Large intestine (tissue), 3 donors: ENCODE data around the gene CUX1. TPM values are rescaled to one million over a fixed set of nuclear protein-coding genes. Genes with fewer than 3 reads are reported as not detected.

Experiments
- DNase-seq, 2 donors: peaks; one replicate each; pipeline versions ENCODE4 v3.0.0 to v3.0.0-alpha.2; 2013
- H3K27ac ChIP-seq: one replicate; pipeline ENCODE4 v1.5.1; 2013; ENCODE audit warnings: low read length
- H3K27me3 ChIP-seq: 2 replicates; pipeline ENCODE4 v1.6.1; 2013; ENCODE audit warnings: low read length; ENCODE audit not compliant: control insufficient read depth, insufficient read depth
- H3K36me3 ChIP-seq: 2 replicates; pipeline ENCODE4 v1.6.1; 2013; ENCODE audit warnings: low read length; ENCODE audit not compliant: control insufficient read depth, insufficient read depth
- H3K4me1 ChIP-seq: one replicate; pipeline ENCODE4 v1.6.1; 2013; ENCODE audit warnings: low read length; ENCODE audit not compliant: control insufficient read depth, insufficient read depth
- H3K4me3 ChIP-seq: one replicate; pipeline ENCODE4 v1.5.1; 2013; ENCODE audit warnings: low read length
- H3K9me3 ChIP-seq: one replicate; pipeline ENCODE4 v1.6.1; 2013; ENCODE audit warnings: mild to moderate bottlenecking, low read depth, low read length, moderate library complexity; ENCODE audit not compliant: control insufficient read depth
- WGBS: methylation state at CpG from one replicate; pipeline ENCODE4 v1.1.5; 2013; ENCODE audit warnings: low lambda C conversion rate; ENCODE audit not compliant: insufficient coverage; 5-methylcytosine and 5-hydroxymethylcytosine counted together
- polyA plus RNA-seq: library from polyadenylated mRNA; unstranded; fragments of 120-200 nt; gene quantifications from one replicate; pipeline ENCODE4 v1.2.1, GENCODE V29; 2013

The CUX1 gene
- polyA plus RNA-seq, 1 donor, result 72.9 TPM

DNA sequence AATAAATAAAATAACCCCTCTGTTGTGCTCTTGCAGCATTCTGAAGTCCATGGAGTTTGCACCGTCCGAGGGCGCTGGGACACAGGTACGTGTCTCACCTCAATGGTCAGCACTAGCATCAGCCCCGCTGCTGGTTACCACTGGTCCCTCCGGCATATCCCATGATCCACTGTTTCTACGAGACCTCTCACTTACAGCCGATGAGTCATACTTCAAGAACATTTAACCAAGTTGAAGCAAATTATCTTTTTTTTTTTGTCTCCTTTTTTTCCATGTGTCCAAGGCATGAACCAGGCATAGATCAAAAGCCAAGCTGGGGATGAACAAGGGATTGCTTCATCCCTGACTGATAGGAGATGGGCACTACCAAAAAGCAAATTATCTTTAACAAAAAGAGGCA lies 376.4 kb downstream of the CUX1 start:
- H3K9me3 ChIP-seq, result peaks cover 3% of the 10 kb centered on the region
- H3K27ac ChIP-seq, result no peak overlapping the region
- H3K36me3 ChIP-seq, result peaks cover 90% of the 10 kb centered on the region
- H3K27me3 ChIP-seq, result no peaks in the 10 kb centered on the region
- no peak overlapping the region for H3K4me3 ChIP-seq
- 100% methylated on average over 3 of the region's 8 CpGs for WGBS
- no peaks in the 10 kb centered on the region for H3K4me1 ChIP-seq
- no peak for DNase-seq

DNA sequence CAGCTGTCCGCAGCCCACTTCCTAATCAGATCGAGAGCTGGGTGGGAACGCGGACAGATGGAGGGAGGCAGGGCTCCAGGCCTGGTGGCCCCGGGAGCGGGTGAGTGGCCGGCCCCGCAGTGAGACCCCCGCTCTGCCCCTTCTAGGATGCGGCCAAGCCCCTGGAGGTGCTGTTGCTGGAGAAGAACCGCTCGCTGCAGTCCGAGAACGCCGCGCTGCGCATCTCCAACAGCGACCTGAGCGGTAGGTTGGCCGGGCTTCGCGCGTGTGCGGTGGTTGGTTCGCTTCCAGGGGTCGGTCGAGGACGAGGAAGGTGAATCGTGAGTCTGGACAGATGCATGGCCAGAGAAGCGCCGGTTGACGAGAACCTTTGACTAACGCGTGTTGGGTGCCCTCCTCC lies 377.9 kb downstream of the CUX1 start:
- DNase-seq, result no peak
- WGBS, result no CpG with 5 or more reads among the region's 34 CpGs
- Histone ChIP-seq H3K27me3 (no peaks in the 10 kb centered on the region), H3K4me1 (no peaks in the 10 kb centered on the region), H3K9me3 (peaks cover 3% of the 10 kb centered on the region), H3K4me3 (no peak overlapping the region), H3K36me3 (peaks cover 89% of the 10 kb centered on the region), H3K27ac (no peak overlapping the region)

DNA sequence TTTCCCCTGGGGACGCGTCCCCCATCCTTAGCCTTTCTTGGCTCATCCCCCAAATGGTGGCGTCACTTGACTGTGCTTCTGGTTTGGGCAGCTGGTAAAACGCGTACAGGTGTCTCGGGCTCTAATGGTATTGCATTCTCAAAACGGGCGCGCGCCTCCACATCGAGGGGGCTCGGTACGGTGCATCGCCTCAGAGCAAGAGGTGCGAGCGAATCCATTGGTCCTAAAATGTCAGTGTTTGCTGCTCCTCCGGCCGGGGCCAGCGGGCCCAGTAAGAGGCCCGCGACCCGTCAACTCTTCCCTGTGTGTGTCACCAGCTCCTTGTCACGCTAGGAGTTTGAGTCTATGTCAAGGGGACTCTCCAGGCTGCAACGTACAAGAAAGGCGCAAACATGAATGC lies 378.6 kb downstream of the CUX1 start:
- no CpG with 5 or more reads among the region's 25 CpGs for WGBS
- Histone ChIP-seq H3K36me3 (peaks cover 88% of the 10 kb centered on the region), H3K27ac (no peak overlapping the region), H3K4me3 (no peak overlapping the region), H3K4me1 (no peaks in the 10 kb centered on the region), H3K27me3 (no peaks in the 10 kb centered on the region), H3K9me3 (peaks cover 3% of the 10 kb centered on the region)
- DNase-seq, result no peak

DNA sequence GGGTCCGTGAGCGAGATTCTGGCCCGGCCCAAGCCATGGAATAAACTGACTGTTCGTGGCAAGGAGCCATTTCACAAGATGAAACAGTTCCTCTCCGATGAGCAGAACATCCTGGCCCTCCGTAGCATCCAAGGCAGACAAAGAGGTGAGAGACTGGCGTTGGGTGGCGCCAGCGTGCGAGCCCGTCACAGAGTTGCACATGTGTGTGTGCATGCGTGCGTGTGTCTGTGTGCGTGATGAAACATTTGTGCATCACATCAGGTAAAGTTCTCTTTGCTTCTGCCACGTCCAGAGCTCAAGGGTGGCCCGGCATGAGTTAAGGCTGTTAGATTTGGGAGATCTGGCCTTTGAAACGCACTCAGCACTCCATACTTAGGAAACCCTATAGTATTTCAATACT lies 379.7 kb downstream of the CUX1 start:
- H3K27ac ChIP-seq, result no peak overlapping the region
- H3K9me3 ChIP-seq, result peaks cover 3% of the 10 kb centered on the region
- peaks cover 90% of the 10 kb centered on the region for H3K36me3 ChIP-seq
- no peaks in the 10 kb centered on the region for H3K27me3 ChIP-seq
- no CpG with 5 or more reads among the region's 17 CpGs for WGBS
- no peak for DNase-seq
- H3K4me1 ChIP-seq, result no peaks in the 10 kb centered on the region
- H3K4me3 ChIP-seq, result no peak overlapping the region

DNA sequence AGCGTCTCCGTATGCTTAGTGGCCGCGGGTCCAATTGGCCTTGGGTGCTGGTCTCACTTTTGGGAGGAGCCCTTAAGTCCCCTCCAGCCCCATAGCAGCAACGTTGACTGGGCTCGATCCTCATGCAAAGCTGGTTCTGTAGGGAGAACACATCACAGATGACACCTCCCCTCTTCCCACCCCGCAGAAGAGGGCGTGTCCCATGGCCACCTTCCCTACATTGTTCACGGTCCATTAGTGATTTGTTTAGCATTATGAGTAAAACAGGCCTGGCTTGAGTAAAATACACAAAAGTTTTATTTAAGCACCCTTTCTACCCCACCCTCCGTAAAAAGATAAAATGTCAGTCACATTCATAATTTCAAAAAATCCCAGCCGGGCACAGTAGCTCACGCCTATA lies 380.2 kb downstream of the CUX1 start:
- WGBS, result no CpG with 5 or more reads among the region's 12 CpGs
- no peaks in the 10 kb centered on the region for H3K27me3 ChIP-seq
- peaks cover 3% of the 10 kb centered on the region for H3K9me3 ChIP-seq
- H3K4me1 ChIP-seq, result no peaks in the 10 kb centered on the region
- H3K4me3 ChIP-seq, result no peak overlapping the region
- no peak for DNase-seq
- peaks cover 90% of the 10 kb centered on the region for H3K36me3 ChIP-seq
- H3K27ac ChIP-seq, result no peak overlapping the region

DNA sequence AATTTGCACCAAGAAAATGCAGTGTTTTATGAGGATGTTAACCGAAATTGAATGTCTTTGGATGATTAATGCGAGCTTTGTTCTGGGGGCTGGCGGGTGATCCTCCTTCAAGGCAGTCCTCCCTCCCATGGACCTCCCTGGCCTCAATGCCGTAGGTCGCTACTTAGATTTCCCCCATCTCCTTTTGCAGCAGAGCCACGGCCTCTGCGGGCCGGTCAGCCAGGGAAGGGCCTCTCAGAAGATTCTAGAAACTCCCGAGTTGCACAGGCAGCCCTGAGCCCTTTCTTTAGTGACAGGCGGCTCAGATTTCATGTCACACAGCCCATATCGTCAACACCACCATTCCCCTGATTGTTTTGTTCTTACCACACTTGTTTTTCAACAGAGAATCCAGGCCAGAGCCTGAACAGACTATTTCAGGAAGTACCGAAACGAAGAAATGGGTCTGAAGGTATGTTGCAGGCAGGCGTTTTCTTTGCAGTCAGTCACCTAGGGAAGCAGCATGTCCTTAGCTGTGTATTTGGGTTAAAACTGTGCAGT lies 381.1 kb downstream of the CUX1 start:
- no peaks in the 10 kb centered on the region for H3K27me3 ChIP-seq
- no CpG with 5 or more reads among the region's 14 CpGs for WGBS
- DNase-seq, result no peak
- no peak overlapping the region for H3K27ac ChIP-seq
- no peak overlapping the region for H3K4me3 ChIP-seq
- peaks cover 3% of the 10 kb centered on the region for H3K9me3 ChIP-seq
- peaks cover 90% of the 10 kb centered on the region for H3K36me3 ChIP-seq
- H3K4me1 ChIP-seq, result no peaks in the 10 kb centered on the region

DNA sequence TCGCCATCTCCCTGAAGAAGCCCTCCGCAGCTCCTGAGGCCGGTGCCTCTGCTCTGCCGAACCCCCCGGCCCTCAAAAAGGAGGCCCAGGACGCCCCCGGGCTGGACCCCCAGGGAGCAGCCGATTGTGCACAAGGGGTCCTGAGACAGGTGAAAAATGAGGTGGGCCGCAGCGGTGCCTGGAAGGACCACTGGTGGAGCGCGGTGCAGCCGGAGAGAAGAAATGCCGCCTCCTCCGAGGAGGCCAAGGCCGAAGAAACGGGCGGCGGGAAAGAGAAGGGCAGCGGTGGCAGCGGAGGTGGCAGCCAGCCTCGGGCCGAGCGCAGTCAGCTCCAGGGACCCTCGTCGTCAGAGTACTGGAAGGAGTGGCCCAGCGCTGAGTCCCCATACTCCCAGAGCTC lies 384.1 kb downstream of the CUX1 start:
- no CpG with 5 or more reads among the region's 27 CpGs for whole genome bisulfite sequencing
- Histone ChIP-seq H3K27me3 (no peaks in the 10 kb centered on the region), H3K9me3 (no peaks in the 10 kb centered on the region), H3K4me3 (no peak overlapping the region), H3K27ac (no peak overlapping the region), H3K36me3 (peaks cover 93% of the 10 kb centered on the region), H3K4me1 (no peaks in the 10 kb centered on the region)
- DNase-seq, result peak in 1 of 2 donors; percentile 14

DNA sequence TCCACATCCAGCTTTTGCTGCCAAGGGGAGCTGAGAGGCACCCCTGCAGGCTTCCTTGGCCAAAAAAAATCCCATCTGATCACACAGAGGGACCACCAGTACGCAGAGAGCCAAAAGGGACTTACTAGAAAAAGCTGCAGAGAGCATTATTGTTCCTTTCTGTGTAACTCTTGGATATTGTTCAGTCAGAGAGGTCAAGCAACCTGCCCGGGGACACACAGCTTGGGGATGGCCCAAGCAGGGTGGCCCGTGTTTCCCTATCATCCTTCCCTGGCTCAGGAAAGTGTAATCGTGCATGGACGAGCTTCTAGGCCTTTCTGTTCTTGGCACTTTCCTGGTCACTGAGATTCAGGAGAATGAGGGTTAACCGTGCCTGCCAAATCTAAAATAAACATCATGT lies 385.1 kb downstream of the CUX1 start:
- Histone ChIP-seq H3K4me1 (no peaks in the 10 kb centered on the region), H3K36me3 (peaks cover 91% of the 10 kb centered on the region)
- no peak for DNase-seq

DNA sequence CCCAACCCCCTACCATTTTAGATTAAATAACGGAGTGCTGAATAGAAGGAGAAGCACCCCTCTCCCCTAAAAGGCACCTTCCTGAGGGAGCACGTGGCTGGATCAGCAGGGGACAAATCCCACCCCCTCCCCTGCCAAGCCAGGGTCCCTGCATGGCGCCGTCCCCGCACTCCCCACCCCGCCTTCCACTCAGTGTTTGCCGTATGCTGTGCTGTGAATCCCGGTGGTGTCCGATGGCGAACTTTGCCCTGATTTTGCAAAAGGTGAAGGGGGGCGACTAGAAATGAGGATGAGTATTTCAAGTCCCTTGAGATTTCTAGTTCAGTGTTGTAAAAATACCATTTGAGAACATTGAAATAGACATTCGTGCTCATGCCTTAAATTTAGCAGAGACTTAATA lies 385.8 kb downstream of the CUX1 start:
- H3K4me1 ChIP-seq, result peaks cover under 1% of the 10 kb centered on the region
- peaks cover 88% of the 10 kb centered on the region for H3K36me3 ChIP-seq
- H3K27ac ChIP-seq, result no peak overlapping the region
- WGBS, result no CpG with 5 or more reads among the region's 12 CpGs
- H3K27me3 ChIP-seq, result no peaks in the 10 kb centered on the region
- DNase-seq, result no peak
- no peak overlapping the region for H3K4me3 ChIP-seq
- H3K9me3 ChIP-seq, result no peaks in the 10 kb centered on the region

More for the DNA sequence above, 385.1 kb downstream of the CUX1 start:
- Histone ChIP-seq H3K9me3 (no peaks in the 10 kb centered on the region), H3K4me3 (no peak overlapping the region), H3K27me3 (no peaks in the 10 kb centered on the region), H3K27ac (no peak overlapping the region)
- no CpG with 5 or more reads among the region's 6 CpGs for WGBS

DNA sequence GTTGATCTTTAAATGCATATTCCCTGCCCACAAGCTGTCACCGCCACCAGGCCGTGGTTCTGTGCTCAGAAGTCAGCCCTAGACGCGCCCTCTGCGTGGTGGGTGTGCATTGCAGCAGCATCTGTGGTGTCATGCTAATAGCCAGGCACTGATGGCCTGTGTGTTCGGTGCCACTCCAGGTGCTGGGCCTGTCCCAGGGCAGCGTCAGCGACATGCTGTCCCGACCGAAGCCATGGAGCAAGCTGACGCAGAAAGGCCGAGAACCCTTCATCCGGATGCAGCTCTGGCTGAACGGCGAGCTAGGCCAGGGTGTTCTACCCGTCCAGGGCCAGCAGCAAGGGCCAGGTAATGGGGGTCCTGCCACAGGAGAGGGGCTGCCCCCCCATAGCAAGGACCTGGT lies 386.8 kb downstream of the CUX1 start:
- no peak for DNase-seq
- H3K36me3 ChIP-seq, result peaks cover 80% of the 10 kb centered on the region
- peaks cover 6% of the 10 kb centered on the region for H3K4me1 ChIP-seq
- no peaks in the 10 kb centered on the region for H3K27me3 ChIP-seq
- no peak overlapping the region for H3K27ac ChIP-seq
- no CpG with 5 or more reads among the region's 16 CpGs for WGBS
- H3K9me3 ChIP-seq, result no peaks in the 10 kb centered on the region
- no peak overlapping the region for H3K4me3 ChIP-seq

DNA sequence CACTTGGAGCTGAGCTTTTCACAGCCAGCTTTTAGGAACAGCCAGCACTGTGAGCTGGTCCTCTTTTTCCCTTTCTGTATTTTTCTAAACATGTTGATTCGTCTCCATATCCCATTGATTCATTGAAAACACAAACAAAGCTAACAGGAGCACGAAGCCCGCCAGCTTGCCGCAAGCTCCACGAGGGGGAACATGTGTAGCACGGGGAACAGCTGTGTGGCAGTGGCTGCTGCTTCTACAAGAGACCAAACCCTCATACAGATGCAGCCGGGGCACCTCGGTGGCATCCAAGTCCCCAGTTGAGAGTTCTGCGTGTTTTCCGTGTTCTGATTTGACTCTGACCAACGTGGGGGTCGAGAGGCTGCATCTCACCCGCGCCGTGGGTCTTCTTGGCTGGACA lies 388.5 kb downstream of the CUX1 start:
- H3K36me3 ChIP-seq, result peaks cover 74% of the 10 kb centered on the region
- WGBS, result 88% methylated on average over 4 of the region's 15 CpGs
- no peaks in the 10 kb centered on the region for H3K9me3 ChIP-seq
- DNase-seq, result no peak
- peaks cover 10% of the 10 kb centered on the region for H3K4me1 ChIP-seq
- H3K27ac ChIP-seq, result no peak overlapping the region
- H3K27me3 ChIP-seq, result no peaks in the 10 kb centered on the region
- no peak overlapping the region for H3K4me3 ChIP-seq
